Measurements from ENCODE around the gene CDON.

Gene CDON

GRCh38 chr11:126086248-126086647 lies 23.6 kb upstream of the CDON start:
- in situ Hi-C loops (cut with HindIII; ENCODE audit: low sequenced_read_pairs), result loop anchor here (25.0 kb wide), 1 partner anchor 149 kb away; the partner anchor contains the start of gene VSIG10L2

DNA sequence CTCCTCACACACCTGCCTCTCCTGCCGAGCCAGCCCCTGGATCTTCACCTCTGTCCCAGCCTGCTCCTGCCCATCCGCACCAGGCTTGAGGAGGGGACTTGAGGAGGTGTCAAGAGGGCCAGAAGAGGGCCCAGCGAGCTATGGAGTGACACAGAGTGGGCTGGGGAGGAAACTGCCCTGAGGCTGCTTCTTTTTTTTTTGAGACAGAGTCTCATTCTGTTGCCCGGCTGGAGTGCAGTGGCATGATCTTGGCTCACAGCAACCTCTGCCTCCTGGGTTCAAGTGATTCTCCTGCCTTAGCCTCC lies 21.9 kb upstream of the CDON start:
- in situ Hi-C loops (cut with HindIII; ENCODE audit: low sequenced_read_pairs), result loop anchor here (25.0 kb wide), 1 partner anchor 147 kb away; the partner anchor contains the start of gene VSIG10L2

GRCh38 chr11:126083829-126084607 lies 21.4 kb upstream of the CDON start:
- in situ Hi-C loops (cut with HindIII; ENCODE audit: low sequenced_read_pairs), result loop anchor here (25.0 kb wide), 1 partner anchor 147 kb away; the partner anchor contains the start of gene VSIG10L2

GRCh38 chr11:126082251-126083109 lies 19.8 kb upstream of the CDON start:
- in situ Hi-C loops (cut with HindIII; ENCODE audit: low sequenced_read_pairs), result loop anchor here (25.0 kb wide), 1 partner anchor 145 kb away; the partner anchor contains the start of gene VSIG10L2

DNA sequence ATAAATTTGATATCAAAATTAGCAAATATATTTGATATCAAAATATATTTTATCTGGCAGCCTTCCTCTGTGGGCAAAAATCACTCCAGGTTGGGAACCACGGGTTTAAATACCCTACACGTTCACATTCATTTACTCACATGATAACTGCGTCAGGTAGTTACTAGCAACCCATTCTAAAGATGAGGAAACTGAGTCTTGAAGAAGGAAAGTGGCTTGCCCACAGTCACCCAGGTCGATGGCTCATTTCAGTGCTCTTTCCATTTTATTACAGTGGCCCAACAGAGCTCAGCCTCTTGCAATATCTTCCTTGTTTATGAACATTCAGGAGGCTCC lies 19.2 kb upstream of the CDON start:
- in situ Hi-C loops (cut with HindIII; ENCODE audit: low sequenced_read_pairs), result loop anchor here (25.0 kb wide), 1 partner anchor 145 kb away; the partner anchor contains the start of gene VSIG10L2

DNA sequence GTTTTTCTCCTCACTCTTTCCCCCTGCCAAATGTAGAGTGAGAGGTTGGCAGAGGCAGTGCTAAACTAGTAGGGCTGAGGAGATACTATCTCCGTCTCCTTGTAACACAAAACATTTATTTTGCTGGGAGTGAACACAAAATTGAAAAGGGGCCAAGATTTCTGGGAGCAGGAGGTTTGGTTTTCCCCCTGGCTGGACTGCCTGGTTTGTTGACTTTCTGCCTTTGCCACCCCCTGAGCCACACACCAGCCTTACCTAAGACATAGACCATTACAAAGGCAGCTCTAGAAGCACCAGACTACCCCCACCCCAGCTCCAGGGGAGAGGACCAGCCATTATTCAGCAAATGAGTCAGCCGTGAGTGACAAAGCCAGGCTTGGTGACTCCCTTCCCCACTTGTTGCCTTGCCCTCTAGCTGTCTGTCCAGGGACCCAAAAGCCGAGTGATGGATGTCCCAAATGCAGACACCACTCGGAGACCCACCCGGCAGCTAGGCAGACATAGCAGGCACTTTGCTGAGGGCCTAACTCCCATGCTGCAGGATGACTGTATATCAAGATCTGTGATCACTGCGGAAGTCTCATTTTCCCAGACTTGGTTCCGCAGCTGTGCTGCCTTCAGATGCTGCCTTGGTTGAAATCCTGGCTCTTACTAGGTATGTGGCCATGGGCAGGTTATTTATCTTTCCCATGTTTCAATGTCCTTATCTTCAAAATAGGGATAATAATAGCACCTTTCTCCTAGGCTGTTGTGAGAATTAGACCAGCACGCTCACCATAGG lies 17.7 kb upstream of the CDON start:
- in situ Hi-C loops (cut with HindIII; ENCODE audit: low sequenced_read_pairs), result loop anchor here (25.0 kb wide), 1 partner anchor 143 kb away; the partner anchor contains the start of gene VSIG10L2

GRCh38 chr11:126079621-126080124 lies 17.0 kb upstream of the CDON start:
- in situ Hi-C loops (cut with HindIII; ENCODE audit: low sequenced_read_pairs), result loop anchor here (25.0 kb wide), 1 partner anchor 142 kb away; the partner anchor contains the start of gene VSIG10L2

DNA sequence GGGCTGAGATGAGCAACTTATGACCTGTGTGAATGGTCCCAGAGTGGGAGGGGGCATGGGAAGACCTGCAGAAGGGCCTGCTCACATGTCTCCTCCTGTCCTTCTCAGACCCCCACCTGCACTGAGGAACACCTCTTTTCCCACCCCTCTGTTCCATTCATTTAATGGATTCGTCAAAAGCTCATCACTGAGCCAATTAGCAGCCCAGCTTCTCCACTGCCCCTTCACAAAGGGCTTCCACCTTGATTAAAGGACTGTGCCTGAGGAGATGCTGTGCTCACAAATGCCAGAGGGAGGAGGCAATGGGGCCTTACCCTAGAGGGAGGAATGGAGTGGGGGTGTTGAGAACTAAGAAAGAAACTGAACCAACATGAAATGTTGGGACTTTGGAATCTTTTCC lies 14.0 kb upstream of the CDON start:
- in situ Hi-C loops (cut with HindIII; ENCODE audit: low sequenced_read_pairs), result loop anchor here (25.0 kb wide), 1 partner anchor 139 kb away; the partner anchor contains the start of gene VSIG10L2

DNA sequence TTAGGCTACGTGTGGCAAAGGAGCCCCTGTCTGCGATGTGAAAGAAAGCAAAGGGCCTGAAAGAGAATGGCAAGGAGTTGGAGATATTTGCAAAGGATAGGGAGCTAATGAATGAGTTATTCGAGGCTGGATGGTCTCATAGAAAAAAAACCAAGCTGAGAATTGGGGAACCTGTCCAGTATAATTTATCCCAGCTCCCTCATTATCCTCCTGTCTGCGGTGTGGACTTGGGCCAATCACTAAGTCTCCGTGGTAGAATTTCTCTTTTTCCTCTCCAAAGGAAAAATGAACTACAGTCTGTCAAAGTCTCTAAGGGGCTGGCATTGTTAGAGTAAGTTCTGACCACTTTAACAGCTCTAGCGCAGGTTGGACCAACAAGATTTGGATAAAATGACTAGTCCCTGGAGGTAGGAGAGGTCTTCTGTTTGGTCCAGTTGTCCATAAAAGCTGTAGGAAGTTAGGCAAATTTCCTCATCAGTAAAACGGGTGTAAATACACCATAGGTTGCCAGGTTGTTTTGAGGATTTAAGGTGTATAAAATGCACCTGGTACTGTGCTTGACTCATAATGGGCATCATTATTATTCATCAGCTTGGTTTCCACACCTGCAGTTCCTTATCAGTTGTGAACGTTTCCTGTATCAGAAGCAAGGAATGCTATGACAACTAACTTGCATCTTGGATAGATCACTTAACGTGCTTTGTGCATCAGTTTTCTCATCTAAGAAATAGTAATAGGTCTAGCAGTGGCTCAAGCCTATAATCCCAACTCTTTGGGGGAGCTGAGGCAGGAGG lies 10.3 kb upstream of the CDON start:
- in situ Hi-C loops (cut with HindIII; ENCODE audit: low sequenced_read_pairs), result no loop called here

GRCh38 chr11:126072141-126072741 lies 9.6 kb upstream of the CDON start:
- in situ Hi-C loops (cut with HindIII; ENCODE audit: low sequenced_read_pairs), result no loop called here

DNA sequence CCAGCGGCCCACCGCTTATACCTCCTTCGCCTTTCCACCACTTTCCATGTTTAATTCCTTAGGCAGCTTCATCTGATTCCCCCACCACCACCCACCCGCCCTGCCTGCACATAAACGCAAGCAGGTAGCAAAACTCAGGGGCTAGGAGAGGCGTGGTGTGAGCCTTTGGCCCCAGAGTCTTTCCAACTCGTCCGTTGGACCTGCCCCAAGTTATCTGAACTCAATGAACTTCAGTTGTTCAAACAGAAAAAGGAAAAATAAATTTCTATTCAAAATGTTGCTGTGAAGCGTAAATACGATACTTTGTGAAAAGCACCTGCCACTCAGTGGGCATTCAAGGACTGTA lies 814 bp upstream of the CDON start:
- in situ Hi-C loops (cut with HindIII; ENCODE audit: low sequenced_read_pairs), result no loop called here

DNA sequence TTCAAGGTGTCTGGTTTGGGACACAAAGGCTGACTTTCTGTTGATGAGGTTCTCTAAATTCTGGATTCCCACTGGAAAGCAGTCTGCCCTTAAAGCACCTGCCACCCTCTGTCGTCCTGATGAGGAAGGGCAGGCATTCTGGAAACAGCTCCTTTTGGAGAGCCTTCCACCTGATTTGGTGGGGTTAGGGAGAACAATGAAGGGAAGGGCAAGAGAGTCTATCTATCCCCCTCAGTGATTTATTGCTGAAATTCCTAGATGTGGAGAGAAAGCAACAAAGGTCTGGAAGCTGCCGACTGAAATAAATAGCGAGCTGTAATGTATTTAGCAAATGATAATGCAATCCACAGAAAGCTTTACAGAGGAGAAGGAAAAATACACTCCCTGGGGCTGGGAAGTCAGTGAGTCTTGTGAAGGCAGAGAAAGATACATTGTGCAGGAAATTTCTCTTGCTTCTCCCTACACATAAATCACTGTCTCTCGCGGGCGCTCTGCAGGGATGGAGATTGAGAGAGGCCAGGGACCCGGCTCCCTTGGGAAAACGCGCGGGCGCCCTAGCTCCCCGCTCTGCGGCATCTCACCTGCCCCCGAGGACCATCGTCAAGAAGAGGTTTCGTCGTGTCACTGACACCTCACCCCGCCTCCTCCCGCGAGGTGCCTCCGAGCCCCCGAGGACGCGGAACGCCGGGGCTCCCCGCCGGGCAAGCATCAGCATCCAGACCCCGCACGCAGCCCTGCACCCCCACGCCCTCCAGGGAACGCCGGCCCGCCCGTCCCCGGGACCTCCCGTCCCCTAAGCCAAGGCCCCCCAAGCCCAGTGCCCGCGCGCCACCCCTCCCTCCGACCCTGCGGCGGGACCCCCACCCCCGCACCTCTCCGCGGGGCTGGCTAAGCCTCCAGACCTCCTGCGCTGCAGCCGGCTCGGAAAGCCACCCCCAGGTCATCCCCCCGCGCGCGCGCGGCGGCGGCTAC lies 673 bp downstream of the CDON start:
- in situ Hi-C loops (cut with HindIII; ENCODE audit: low sequenced_read_pairs), result no loop called here

- in situ Hi-C loops (cut with HindIII; ENCODE audit: low sequenced_read_pairs), result no loop called here
Observed at GRCh38 chr11:126060757-126061171, 1.9 kb downstream of the CDON start.

DNA sequence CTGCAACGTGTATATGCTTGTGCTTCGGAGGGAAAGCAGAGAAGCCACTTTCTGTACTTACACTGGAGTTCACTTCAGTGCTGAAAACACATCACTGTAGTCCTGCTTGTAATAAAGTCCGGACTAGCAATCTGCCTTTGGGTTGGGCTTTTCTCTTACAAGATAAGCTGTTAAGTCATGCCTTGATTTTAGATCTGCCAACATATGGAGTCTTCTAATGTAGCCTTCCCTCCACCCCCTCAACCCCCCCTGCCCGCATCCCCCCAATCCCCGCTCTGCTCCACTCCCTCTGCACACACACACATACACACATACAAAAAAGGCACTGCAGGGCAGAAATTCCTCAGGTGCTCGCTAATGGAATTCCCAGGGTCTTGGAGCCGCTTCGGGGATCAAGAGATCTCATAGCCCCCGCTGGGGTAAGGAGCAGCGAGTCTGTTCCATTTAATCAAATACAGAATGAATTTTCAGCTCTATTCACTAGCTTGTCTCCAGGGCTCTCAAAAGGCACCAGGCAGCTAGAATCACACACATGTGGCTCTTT lies 3.4 kb downstream of the CDON start:
- in situ Hi-C loops (cut with HindIII; ENCODE audit: low sequenced_read_pairs), result no loop called here

DNA sequence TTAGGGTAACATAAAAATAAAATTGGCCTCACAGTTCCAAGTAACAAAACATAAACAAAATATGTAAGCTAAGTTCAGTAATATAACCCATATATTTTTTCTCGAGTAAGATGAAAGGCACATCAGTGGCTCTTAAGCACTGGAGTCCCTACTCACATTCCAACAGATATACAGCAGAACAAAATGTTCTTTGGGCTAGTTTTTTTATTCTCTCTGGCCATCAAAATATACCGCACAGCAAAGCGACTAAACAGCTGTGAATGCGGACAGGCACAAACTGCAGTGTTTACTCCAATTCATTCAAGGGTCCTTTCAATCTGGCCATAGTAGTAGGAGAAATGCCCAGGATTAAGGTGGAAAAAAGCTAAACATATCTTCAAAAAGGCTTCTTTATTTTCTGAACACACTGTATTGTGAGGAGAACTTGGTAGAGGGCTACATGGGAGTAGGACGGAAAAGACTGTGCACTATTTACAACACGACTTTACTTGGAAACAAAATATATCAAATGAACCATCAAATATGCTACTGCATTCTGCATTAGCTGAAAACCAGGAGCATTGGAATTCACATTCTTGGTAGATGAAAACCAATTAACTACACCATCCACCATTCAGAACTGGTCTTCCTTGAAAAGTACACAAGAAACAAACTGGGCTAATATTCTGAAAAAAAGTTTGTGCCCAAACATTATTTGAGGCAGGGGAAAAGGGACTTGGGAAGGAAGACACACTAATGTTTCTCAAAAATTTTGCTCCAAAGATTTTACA lies 4.4 kb downstream of the CDON start:
- in situ Hi-C loops (cut with HindIII; ENCODE audit: low sequenced_read_pairs), result no loop called here

- in situ Hi-C loops (cut with HindIII; ENCODE audit: low sequenced_read_pairs), result no loop called here
Observed at GRCh38 chr11:126054882-126055281, 7.8 kb downstream of the CDON start.

DNA sequence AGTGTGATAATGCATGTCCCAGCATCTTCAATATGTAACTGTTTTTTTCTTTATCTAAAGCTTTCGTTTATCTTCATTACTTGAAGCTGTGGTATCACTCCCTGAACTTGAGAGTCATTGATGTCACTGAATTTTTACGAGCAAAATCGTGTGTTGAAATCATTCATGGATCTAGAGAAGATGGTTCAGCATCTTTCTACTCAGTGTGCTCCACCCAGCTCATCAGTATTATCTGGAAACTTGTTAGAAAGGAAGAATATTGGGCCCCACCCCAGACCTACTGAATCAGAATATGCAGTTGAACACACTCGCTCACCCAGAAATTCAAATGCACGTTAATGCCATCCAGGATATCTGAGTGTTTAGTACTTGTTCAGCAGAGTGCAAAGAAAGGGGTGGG lies 8.3 kb downstream of the CDON start:
- in situ Hi-C loops (cut with HindIII; ENCODE audit: low sequenced_read_pairs), result no loop called here
